ENCODE results near the gene TAP2. TPM values are rescaled to one million over a fixed set of nuclear protein-coding genes. Genes with fewer than 3 reads are reported as not detected.

Gene TAP2
- total RNA-seq, 1 donor from 2014 or later = 24.2 TPM

DNA sequence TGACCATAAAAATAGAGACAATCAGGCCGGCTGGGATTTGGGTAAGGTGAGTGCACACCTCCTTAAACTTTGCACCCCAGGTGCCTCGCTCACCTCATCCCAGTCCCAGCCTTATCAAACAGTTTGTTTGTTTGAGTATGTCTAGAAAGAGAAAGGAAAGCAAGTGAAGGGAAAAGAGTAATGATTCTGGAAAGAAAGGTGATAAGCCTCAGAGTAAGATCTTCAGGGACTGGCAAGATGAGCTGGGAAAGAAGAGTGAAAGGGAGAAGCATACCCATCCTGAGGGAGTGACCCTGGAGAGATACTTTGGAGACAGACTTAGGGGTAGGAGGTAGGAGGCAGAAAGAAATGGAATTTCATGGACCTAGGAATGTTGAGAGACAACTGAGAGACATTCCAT, 1.7 kb downstream of the TAP2 start:
- H3K4me3 Mint-ChIP-seq = peak overlapping the region; percentile 87
- no peak overlapping the region for H3K27ac Mint-ChIP-seq
- H3K27me3 Mint-ChIP-seq (ENCODE audit: low read depth) = peaks cover 5% of the 10 kb centered on the region
- peaks cover 11% of the 10 kb centered on the region for H3K4me1 Mint-ChIP-seq
- no peak for DNase-seq (ENCODE audit: low spot score in 2 of 2, unreplicated experiment in 2 of 2)
- TF ChIP-seq, protein P1, sequence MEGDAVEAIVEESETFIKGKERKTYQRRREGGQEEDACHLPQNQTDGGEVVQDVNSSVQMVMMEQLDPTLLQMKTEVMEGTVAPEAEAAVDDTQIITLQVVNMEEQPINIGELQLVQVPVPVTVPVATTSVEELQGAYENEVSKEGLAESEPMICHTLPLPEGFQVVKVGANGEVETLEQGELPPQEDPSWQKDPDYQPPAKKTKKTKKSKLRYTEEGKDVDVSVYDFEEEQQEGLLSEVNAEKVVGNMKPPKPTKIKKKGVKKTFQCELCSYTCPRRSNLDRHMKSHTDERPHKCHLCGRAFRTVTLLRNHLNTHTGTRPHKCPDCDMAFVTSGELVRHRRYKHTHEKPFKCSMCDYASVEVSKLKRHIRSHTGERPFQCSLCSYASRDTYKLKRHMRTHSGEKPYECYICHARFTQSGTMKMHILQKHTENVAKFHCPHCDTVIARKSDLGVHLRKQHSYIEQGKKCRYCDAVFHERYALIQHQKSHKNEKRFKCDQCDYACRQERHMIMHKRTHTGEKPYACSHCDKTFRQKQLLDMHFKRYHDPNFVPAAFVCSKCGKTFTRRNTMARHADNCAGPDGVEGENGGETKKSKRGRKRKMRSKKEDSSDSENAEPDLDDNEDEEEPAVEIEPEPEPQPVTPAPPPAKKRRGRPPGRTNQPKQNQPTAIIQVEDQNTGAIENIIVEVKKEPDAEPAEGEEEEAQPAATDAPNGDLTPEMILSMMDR (IDR thresholded peaks at IDR 0.05; ENCODE audit: unreplicated experiment) = no peak
- H3K36me3 Mint-ChIP-seq = peaks cover 13% of the 10 kb centered on the region
- no peaks in the 10 kb centered on the region for H3K9me3 Mint-ChIP-seq

DNA sequence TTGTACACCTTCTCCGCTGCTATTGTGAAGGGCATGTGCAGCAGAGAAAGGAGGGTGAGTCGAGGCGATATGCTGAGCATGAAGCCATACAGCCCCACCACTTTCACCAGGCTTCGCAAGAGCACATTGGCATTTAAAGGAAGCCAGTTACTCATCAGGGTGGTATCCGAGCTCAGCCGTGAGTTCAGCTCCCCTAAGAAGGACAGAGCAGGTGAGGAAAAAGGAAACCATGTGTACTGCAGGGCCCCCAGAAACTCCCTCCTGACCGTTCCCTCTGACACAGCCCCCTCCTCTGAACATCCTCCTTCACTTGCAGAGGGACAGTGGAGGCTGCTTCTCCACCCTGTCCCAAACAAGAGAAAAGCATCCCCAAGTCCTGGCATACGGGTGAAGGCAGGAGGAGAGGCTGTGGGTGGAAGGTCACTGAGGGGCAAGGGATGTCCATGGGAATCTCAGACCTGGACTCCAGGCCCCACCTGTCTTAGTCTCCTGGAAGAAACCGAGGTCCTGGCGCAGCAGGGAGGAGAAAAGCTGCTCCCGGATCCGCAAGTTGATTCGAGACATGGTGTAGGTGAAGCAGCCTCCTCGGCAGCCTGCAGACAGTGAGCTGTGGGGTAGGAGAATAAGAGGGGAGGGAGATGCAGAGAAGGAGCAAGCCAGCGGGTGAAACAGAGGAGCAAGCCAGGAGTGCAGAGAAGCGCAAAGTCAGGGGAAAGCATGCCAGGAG, 3.2 kb downstream of the TAP2 start:
- Mint-ChIP-seq H3K36me3 (peaks cover 10% of the 10 kb centered on the region), H3K27me3 (ENCODE audit: low read depth) (no peaks in the 10 kb centered on the region), H3K4me1 (peaks cover 11% of the 10 kb centered on the region), H3K4me3 (no peak overlapping the region), H3K9me3 (no peaks in the 10 kb centered on the region), H3K27ac (no peak overlapping the region)
- no peak for DNase-seq (ENCODE audit: low spot score in 2 of 2, unreplicated experiment in 2 of 2)
- TF ChIP-seq, protein P1 (IDR thresholded peaks at IDR 0.05; ENCODE audit: unreplicated experiment) = no peak

DNA sequence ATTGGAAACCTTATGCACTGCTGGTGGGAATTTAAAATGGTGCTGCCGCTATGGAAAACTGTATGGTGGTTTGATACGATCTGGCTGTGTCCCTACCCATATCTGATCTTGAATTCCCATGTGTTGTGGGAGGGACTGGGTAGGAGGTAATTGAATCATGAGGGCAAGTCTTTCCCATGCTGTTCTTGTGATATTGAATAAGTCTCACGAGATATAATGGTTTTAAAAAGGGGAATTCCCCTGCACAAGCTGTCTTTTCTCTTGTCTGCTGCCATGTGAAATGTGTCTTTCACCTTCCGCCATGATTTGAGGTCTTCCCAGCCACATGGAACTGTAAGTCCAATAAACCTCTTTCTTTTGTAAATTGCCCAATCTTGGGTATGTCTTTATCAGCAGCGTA, 4.9 kb downstream of the TAP2 start:
- no peaks in the 10 kb centered on the region for H3K9me3 Mint-ChIP-seq
- TF ChIP-seq, protein P1 (IDR thresholded peaks at IDR 0.05; ENCODE audit: unreplicated experiment) = no peak
- H3K4me1 Mint-ChIP-seq = peaks cover 11% of the 10 kb centered on the region
- no peaks in the 10 kb centered on the region for H3K27me3 Mint-ChIP-seq (ENCODE audit: low read depth)
- H3K36me3 Mint-ChIP-seq = peaks cover 17% of the 10 kb centered on the region
- H3K4me3 Mint-ChIP-seq = no peak overlapping the region
- no peak for DNase-seq (ENCODE audit: low spot score in 2 of 2, unreplicated experiment in 2 of 2)
- H3K27ac Mint-ChIP-seq = no peak overlapping the region

DNA sequence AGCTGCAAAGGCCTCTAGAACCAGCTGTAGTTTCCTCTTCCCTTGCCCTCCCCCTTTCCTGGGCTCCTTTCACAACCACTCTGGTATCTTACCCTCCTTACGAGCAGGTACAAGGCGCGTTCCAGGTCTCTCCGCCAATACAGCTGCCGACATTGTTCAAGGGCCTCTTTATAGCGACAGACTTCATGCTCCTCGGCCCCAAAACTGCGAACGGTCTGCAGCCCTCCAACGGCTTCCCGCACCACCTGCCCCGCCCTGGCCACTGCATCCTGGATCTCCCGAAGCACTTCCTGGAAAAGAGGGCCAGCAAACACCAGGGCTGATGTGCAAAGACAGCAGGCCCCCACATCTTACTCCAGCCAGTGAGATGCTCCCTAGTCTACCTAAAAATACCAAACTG, 6.0 kb downstream of the TAP2 start:
- Mint-ChIP-seq H3K27me3 (ENCODE audit: low read depth) (no peaks in the 10 kb centered on the region), H3K36me3 (peaks cover 17% of the 10 kb centered on the region), H3K4me1 (peaks cover 10% of the 10 kb centered on the region), H3K9me3 (no peaks in the 10 kb centered on the region), H3K27ac (no peak overlapping the region), H3K4me3 (no peak overlapping the region)
- TF ChIP-seq, protein P1 (IDR thresholded peaks at IDR 0.05; ENCODE audit: unreplicated experiment) = no peak
- DNase-seq (ENCODE audit: low spot score in 2 of 2, unreplicated experiment in 2 of 2) = no peak

DNA sequence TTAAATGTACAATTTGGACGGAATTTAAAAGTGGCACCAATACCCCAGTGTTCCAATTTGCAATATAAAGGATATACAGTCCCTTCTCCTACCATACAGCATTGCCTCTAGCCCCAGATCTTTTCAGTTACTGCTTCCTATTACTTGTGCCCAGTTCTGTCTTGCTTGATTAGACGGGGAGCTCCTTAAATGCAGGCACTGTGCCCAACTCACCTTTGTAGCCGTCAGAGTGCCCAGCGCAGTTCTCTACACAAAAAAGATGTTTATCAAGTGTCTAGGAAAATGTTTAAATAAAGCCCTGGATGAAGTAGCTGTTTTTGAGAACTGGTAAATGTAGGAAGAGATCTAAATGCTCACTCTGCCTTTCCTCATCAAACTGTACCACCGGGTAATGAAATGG, 7.6 kb downstream of the TAP2 start:
- Mint-ChIP-seq H3K4me3 (no peak overlapping the region), H3K27ac (no peak overlapping the region), H3K9me3 (no peaks in the 10 kb centered on the region), H3K27me3 (ENCODE audit: low read depth) (peaks cover 3% of the 10 kb centered on the region), H3K4me1 (peaks cover 6% of the 10 kb centered on the region), H3K36me3 (peaks cover 17% of the 10 kb centered on the region)
- DNase-seq (ENCODE audit: low spot score in 2 of 2, unreplicated experiment in 2 of 2) = no peak
- TF ChIP-seq, protein P1 (IDR thresholded peaks at IDR 0.05; ENCODE audit: unreplicated experiment) = no peak

All from mesothelial cell of epicardium (in vitro differentiated cells).